HG03025 (cell line): ENCODE data around the gene INAVA.
"Not testable (repeated sequence)": the region's sequence is repeated elsewhere in the genome, so short reads cannot be mapped to it uniquely, and the experiment has no call there.

ENCODE experiments used
- ATAC-seq: cut with Tn5 transposase; IDR thresholded peaks from one replicate; pipeline ENCODE4 v1.9.1; 2021; ENCODE audit warnings: mild to moderate bottlenecking, moderate library complexity; ENCODE audit not compliant: unreplicated experiment, low FRiP score

The INAVA gene

DNA sequence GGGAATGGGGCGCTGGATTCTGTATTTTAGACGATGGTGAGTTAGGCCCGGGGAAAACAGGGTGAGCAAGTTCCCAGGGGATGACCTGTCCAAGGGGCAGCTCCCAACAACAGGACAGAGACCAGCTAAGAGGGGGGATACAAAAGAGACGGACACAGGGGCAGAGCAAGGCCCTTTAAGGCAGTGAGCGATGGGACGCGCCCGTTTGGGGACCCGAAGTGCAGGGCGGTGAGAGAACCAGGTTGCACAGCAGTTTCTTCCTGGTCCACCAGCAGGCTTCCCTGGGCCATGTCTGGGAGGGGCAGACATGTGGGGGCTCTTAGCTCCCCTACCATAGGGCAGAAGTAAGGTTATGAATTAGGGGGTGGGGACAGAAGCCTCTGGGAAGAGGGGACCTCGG is 22.0 kb downstream of the INAVA start:
- no peak for ATAC-seq

DNA sequence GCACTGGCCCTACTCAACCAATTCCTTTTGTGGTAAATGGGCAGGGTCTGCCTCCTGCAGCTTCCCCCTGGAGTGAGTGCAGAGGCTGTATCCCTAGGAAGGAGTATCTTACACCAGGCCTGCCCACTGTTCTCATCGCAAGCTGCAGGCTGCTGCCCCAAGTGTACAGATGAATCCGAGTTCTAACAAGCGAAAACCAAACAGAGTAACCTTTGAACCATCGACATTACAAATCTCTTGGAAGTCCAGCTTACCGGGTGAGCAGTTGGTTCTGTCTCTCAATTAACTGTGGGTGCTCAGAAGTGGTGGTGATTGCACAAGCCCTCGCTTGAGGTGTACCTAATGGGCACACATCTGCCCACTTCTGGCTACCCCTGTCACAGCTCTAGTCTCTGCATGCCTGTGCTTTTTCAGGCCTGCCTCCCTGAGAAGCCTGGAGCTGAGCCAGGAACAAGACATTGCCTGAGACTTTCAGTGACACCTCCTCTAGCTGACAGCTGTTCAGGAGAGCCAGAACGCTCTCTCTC is 22.7 kb downstream of the INAVA start:
- no peak for ATAC-seq

DNA sequence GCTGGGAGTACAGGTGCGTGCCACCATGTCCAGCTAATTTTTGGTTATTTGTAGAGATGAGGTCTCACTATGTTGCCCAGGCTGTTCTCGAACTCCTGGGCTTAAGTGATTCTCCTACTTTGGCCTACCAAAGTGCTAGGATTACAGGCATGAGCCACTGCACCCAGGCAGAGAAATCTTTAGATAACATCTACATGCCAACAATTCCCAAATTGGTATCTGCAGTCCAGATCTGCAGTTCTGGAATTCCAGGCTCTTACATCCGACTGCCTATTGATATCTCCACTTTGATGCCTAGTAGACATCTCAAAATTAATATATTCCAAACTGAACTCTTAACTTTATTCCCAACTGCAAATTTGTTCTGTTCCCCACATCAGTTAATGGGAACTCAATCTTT is 23.3 kb downstream of the INAVA start:
- ATAC-seq = no peak

DNA sequence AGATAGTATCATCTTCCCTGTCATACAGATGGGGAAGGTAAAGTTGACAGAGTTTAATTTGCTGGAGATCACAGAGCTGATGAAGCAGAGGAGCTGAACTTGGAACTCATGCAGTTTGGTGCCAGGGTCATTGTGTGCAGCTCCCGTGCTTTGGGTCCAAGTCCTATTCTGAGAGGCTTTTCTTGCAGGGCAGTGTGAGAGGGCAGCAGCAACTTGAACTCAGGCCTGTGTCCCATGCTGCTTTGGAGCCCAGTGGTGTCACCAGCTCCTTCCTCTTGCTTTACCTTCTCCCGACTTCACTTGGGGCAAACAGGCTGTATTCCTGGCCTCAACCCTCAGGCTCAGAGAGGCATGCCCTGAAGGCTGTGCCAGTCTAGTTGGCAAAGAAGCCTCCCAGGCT is 24.7 kb downstream of the INAVA start:
- ATAC-seq = no peak

DNA sequence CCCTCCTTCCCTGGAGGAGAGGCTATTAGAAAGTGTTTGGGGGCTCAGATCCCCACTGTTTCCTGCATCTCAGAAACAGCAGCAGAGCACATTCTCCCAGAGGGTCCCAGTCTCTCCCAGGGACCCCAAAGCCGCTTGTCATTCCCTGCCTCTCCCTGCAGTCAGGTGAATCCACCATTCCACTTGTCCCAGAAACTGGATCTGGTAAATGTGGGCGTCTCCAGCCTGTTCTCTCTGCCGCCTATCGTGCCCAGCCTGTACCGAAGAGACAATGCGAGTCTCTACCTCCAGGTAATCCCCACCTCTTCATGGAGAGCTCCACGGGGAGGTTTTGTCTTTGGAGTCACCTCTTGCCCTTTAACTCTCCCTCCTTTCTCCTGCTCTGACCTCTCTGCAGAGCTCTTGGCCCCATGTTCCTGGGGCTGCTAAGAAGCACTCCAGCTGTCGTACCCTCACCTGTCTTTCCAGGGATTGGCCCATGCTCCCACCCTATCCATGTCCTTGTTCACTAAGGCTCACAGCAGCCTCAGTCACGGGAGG is 26.9 kb downstream of the INAVA start:
- ATAC-seq = no peak

DNA sequence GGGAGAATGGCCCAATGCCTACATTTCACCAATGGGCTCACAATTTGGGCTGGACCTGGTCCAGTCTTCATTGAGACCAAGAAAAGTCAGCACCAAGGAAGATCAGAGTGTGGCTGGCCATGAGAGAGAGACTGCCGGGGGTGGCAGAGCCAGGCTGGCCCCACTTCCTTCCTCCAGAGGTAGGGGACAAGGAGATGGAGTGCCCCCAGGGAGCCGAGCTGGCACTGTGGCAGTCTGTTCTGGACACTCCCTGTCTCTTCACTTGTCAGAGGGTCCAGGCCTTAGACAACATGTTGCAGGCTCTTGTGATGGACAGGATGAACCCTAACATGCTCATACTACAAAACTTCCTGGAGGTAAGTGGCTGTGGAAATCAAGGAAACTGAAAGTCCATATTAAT is 27.7 kb downstream of the INAVA start:
- ATAC-seq = no peak

DNA sequence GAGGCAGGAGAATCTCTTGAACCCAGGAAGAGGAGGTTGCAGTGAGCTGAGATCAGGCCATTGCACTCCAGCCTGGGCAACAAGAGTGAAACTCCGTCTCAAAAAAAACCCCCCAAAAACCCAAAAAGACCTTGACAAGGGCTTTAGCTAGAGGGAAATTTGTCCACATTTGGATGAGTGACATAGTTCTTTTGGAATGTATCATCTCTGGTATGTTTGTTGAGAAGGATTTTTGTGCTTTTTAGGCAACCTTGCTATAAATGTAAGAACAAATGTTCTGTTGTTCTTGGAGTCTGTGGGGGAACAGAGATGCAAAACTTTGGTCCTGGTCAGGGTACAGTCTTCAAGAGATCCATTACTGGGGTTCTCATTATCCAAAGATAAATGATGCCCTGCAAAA is 28.9 kb downstream of the INAVA start:
- ATAC-seq = no peak

DNA sequence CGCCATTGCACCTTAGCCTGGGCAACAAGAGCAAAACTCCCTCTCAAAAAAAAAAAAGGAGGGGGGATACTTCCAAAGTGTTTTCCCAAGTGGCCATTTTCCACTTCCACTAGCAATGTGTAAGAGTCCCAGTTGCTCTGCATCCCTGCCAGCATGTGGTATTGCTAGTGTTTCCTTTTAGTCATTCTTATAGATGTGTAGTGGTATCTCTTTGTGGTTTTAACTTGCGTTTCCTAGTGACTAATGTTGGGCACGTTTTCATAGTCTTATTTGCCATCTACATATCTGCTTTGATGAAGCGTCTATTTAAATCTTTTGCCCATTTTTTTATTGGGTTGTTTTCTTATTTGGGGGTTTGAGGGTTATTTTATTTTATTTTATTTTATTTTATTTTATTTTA is 31.1 kb downstream of the INAVA start:
- ATAC-seq = no peak

DNA sequence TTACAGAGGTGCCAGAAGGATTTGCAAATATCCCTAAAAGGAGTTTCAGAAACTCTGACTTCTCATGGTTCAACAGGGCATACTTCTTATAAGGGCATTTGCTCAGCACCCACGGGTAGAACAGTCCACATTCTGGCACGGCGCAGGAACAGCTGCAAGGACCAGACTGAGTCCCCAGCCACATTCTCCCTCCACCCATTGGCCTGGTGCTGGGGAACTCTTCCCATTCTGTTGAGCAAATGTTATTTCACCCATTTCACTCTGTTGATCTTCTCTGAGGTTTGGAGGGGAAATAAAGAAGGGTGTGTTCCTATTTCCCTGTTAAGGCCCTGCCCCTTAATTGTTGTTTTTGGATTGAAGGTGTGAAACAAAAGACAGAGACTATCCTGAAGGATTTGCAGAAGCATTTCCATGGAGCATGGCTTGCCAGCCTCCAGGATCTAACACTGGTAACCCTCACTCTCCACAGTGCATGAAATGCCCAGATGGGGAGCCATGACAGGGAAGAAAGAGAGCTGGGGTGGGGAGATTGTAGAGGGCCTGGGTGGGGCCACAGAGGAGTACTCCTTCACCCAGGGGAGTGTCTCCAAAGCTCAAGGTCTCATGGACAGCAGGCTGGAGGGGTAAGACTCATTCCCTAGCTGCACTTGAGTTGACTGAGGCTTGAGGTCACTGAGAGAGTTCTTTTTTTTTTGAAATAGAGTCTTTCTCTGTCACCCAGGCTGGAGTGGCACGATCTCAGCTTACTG is 35.0 kb downstream of the INAVA start:
- no peak for ATAC-seq

DNA sequence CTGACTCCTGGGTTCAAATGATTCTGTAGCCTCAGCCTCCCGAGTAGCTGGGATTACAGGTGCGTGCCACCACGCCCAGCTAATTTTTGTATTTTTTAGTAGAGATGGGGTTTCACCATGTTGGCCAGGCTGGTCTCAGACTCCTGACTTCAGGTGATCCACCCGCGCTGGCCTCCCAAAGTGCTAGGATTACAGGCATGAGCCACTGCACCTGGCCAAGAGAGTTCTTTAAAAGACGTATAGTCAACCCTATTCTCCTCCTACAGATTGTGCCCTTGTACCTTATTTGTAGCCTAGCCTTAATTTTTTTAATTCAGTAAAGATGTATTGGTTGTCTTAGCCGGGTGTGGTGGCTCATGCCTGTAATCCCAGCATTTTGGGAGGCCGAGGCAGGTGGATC is 35.6 kb downstream of the INAVA start:
- ATAC-seq = not testable (repeated sequence)

DNA sequence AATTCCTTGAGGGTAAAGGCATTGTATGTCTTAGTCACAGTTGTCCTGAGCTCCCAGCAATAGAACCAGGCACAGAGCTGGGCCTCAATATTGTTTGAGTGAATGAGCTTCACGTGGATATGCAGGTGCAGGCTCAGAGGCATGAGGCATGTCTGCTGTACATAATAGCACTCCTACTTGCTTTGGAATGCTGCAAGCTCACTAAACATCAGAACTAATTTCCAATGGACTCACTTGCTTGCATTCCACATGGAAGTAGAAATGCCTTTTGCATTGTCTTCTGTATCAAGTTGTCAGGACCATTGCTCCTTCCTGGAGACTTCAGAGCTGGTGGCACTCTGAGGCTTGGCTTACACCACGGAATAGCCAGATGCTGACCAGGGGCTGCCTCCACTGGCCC is 37.1 kb downstream of the INAVA start:
- ATAC-seq = no peak

DNA sequence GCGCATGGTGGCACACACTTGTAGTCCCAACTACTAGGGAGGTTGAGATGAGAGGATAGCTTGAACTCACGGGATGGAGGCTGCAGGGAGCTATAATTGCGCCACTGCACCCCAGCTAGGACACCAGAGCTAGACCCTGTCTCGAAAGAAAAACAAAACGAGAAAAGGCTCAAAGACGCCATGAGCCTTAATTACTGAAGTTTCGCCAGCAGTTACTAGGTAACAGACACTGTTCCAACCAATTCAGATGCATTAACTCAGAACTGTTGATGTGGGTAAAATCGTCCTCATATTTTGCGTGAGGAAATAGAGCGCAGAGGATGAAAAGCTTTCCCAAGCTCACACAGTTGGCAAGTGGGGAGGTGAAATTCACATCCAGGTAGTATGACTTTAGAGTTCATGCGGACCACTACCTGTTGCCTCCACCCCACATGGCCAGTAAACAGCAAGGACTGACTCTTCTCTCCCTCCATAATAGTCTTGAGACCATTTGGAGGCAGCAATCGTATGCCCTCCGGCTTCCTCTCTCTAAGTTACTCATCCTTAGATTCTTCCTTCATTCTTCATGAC is 40.1 kb downstream of the INAVA start:
- no peak for ATAC-seq

DNA sequence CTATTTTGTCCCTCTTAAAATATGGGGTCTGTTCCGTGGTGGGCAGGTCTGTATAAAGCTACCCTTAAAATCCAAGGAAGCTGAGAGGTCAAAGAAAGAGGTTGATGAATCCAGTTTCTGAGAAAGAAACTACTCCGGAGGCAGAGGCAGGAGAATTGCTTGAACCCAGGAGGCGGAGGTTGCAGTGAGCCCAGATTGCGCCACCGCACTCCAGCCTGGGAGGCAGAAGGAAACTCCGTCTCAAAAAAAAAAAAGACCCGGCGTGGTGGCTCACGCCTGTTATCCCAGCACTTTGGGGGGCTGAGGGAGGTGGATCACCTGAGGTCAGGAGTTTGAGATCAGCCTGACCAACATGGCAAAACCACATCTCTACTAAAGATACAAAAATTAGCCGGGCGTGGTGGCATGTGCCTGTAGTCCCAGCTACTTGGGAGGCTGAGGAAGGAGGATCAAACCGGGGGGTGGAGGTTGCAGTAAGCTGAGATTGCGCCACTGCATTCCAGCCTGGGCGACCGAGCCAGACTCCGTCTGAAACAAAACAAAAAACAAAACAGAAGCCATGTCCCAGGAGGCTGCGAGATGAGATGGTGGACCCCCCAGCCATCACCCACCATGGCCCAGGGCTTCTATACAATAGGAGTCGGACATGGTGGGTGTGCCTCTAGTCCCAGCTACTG is 40.7 kb downstream of the INAVA start:
- not testable (repeated sequence) for ATAC-seq

DNA sequence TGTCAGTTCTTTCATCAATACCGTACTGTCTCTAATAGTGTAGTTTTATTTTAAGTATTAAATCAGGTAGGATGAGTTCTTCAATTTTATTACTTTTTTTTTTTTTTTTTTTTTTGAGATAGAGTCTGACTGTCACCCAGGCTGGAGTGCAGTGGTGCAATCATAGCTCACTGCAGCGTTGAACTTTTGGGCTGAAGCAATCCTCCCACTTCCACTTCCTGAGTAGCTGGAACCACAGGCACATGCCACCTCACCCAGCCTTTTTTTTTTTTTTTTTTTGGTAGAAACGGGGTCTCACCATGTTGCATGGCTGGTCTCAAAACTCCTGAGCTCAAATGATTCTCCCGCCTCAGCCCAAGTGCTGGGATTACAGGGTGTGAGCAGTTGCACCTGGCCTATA is 44.3 kb downstream of the INAVA start:
- no peak for ATAC-seq

DNA sequence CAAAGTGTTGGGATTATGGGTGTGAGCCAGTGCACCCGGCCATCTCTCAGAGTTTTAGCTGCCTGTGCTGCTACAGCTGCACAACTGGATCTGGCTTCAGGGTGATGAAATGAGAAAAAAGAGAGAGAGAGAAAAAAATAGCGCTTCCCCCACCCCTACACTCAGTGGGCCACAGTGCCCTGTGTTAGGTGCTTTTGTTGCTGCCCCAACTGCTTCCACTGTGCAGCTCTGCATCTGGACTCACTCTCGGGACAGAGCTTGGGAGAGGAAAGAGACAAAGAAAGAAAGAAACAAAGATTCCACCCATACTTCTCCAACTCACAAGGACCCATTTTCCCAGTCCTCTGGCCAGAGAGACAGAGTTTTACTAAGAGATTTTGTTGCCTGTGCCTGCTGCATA is 50.4 kb downstream of the INAVA start:
- no peak for ATAC-seq

DNA sequence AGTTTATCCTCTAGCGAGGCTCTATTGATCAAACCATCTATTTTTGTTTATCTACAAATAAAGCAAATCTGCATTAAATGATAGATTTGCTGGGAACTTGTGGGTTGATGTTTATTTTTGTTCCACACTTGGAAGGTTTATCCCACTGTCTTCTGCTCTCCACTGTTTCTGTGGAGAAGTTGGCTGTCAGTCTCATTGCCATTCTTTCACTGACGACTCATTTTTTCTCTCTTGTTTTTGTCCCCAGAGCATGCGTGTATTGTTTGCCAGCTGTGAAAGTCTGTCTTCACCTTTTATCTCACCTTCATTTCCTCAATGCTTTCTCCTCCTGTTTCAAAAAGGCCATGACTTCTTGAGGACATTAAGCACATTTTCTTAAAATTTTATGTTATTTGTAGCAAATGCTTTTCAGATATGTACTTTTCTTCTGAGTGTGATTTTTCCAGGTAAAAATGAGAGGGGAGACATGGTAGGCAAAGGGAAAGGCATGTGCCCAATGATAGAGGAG is 52.4 kb downstream of the INAVA start:
- no peak for ATAC-seq

DNA sequence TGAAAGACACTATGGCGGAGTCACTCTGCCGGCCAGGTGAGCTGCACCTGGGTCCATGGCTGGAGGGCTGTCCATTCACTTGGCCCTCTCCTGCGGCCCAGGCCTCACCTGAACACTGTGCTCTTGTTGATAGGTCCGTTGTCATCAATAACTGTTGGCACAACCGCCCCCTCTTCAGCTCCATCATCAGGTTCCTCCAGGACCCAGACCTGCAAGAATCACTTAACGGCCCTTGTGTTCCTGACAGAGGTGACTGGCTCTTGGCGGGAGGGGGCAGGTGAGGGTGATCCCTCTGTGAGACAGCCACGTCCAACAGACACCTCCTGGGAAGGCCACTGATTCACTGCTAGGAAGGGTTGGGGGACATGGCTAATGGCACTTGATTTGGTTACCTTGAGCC is 54.9 kb downstream of the INAVA start:
- ATAC-seq = no peak

DNA sequence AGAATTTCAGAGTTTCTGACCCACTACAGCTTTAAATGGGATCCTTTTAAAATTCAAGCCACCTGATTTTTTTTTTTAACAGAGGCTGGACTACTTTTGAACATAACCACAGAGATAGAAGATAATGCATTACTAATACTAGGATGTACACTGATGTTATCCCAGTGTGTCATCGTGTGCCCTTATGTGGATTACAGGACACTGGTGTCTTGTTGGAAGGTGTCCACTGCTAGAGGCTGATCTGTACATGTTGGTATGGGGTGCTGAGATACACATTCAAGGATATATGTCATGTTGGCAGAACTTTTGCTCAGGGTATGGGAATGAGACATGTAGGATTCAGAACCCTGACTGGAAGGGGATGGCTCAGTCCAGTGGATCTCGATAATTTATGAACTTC is 56.3 kb downstream of the INAVA start:
- no peak for ATAC-seq

DNA sequence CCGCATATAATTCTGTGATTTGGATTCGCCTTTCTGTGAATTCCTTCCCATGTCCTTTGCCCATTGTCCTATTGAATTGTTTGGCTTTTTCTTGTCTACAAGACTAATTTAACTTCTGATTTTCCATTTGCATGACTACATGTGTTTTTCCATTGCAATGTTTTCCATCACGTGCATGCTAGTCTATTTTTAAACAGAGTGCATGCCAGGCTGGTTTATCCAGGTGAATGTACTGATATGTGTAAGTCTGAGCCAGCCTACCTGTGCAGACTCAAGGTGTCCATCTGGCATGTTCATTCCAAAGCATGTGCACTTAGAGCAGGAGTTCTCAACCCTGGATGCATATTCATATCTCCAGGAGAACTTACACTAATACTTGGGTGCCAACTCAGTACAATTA is 59.7 kb downstream of the INAVA start:
- no peak for ATAC-seq

DNA sequence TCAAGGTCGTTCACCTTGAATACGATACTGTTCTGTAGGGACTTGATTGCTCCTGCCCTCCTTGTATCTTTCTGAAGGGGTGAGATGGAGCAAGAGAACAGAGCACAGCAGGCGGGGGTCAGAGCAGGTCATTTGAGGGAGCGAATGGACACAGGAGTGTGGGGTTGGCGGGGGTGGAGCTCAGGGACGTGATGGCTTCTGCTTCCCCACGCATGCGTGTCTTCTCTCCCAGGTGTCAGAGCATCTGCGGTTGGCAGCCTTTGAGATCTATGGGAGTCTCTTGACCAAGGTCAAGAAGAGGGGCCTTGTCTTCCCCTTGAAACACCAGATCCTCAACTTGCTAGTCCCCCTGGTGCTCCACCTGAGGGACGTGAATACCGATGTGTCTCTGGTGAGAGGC is 63.9 kb downstream of the INAVA start:
- ATAC-seq = no peak

DNA sequence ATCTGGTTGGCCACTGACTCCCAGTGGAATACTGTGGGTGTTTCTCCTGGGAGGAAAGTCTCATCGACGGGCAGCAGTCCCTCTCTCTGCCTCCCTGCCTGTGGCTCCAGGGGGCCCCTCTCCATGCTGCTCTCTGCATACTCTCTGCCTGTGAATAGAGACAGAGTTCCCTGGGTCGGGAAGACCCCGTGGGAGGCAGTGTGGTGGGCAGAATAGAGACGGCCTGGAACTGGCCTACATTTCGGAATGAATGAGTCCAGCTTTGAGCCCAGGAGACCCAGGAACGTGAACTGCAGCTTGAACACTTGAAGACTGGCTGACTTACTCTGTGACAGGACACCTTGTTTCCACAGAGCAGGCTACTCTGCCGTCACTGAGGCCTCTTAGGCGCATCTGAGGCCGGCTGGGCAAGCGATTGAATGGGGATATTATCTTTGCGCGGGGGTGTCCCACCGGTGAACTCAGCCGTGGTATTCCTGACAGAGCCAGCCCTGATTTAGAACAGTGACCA is 64.8 kb downstream of the INAVA start:
- no peak for ATAC-seq
